ENCODE results near the gene CPNE5. TPM values are rescaled to one million over a fixed set of nuclear protein-coding genes. Genes with fewer than 3 reads are reported as not detected.

CPNE5 gene
- polyA plus RNA-seq, 2 of the 4 experiments (the other 2 are of a cell fraction), result 0.03 to 0.13 TPM

- H3K4me2 ChIP-seq, result no peak overlapping the region
- ChIA-PET POLR2A (no interaction called here), CTCF (interaction anchor here (1.3 kb wide), 1 partner anchor 29 kb away, joined by 3 read pairs; no protein-coding TSS in a partner anchor)
- no peak for ATAC-seq
- TF ChIP-seq POLR2A (IDR thresholded peaks at IDR 0.05; ENCODE audit: low read length), result no peak
- TF ChIP-seq GATA3 (IDR thresholded peaks at IDR 0.05; ENCODE audit: borderline replicate concordance), result no peak
- no peak for TF ChIP-seq PBX3 (IDR thresholded peaks at IDR 0.05)
- no peak for TF ChIP-seq ZFP36 (IDR thresholded peaks at IDR 0.05; ENCODE audit: borderline replicate concordance, partially characterized antibody)
- TF ChIP-seq NPAS2 (CRISPR knock-in tag; IDR thresholded peaks at IDR 0.05; ENCODE audit: borderline replicate concordance), result no peak
- no peak for TF ChIP-seq CEBPB (IDR thresholded peaks at IDR 0.05)
- TF ChIP-seq MAX (IDR thresholded peaks at IDR 0.05), result no peak
- TF ChIP-seq ZC3H11A (IDR thresholded peaks at IDR 0.05), result no peak
- TF ChIP-seq KDM1A (IDR thresholded peaks at IDR 0.05; ENCODE audit: low read depth), result no peak
- TF ChIP-seq CBX8 (IDR thresholded peaks at IDR 0.05), result no peak
- TF ChIP-seq CHD2 (IDR thresholded peaks at IDR 0.05; ENCODE audit: low read length, partially characterized antibody), result no peak
- TF ChIP-seq CTCF (IDR thresholded peaks at IDR 0.05), result no peak
- TF ChIP-seq FOSL2 (IDR thresholded peaks at IDR 0.05), result no peak
- no peak for TF ChIP-seq FOSL2 (CRISPR knock-in tag; IDR thresholded peaks at IDR 0.05)
- TF ChIP-seq HEYL (CRISPR knock-in tag; IDR thresholded peaks at IDR 0.05), result no peak
- no peak for TF ChIP-seq HOXB5 (CRISPR knock-in tag; IDR thresholded peaks at IDR 0.05)
- TF ChIP-seq NFE2L2 (conservative IDR thresholded peaks at IDR 0.05; ENCODE audit: low read length), result no peak
- no peak for TF ChIP-seq RCOR1 (IDR thresholded peaks at IDR 0.05; ENCODE audit: low read depth, low read length)
- no peak for TF ChIP-seq RAD21 (conservative IDR thresholded peaks at IDR 0.05 in 1 of 2, IDR thresholded peaks at IDR 0.05 in 1 of 2)
- DNase-seq (ENCODE audit: low read depth in 1 of 2, low spot score in 1 of 2), result no peak
- WGBS (ENCODE audit: missing lambda C conversion rate), result 99% methylated on average over 8 of the region's 8 CpGs
- FAIRE-seq, result no peak
- H3K4me3 ChIP-seq, result no peak overlapping the region
- no peak overlapping the region for H3K27ac ChIP-seq
- no peaks in the 10 kb centered on the region for H3K9me3 ChIP-seq
- no peaks in the 10 kb centered on the region for H3K4me1 ChIP-seq
Observed at GRCh38 chr6:36856277-36856676, 17.0 kb upstream of the CPNE5 start.

- FAIRE-seq, result no peak
- 95% methylated on average over 10 of the region's 10 CpGs for WGBS (ENCODE audit: missing lambda C conversion rate)
- ATAC-seq, result no peak
Observed at GRCh38 chr6:36855750-36856149, 16.5 kb upstream of the CPNE5 start.

GRCh38 chr6:36853325-36853724 is 14.1 kb upstream of the CPNE5 start:
- H3K4me1 ChIP-seq, result no peaks in the 10 kb centered on the region
- no peak for FAIRE-seq
- CTCF ChIA-PET, result interaction anchor here (1.0 to 2.6 kb wide), 4 partner anchors 13 to 165 kb away, joined by 3 to 8 read pairs (median 6); no protein-coding TSS in a partner anchor
- DNase-seq (ENCODE audit: low read depth in 1 of 2, low spot score in 1 of 2), result no peak
- no peak overlapping the region for H3K27ac ChIP-seq
- ATAC-seq, result no peak
- H3K4me3 ChIP-seq, result no peak overlapping the region
- POLR2A ChIA-PET, result interaction anchor here (1.0 kb wide), 1 partner anchor 22 kb away, joined by 3 read pairs; no protein-coding TSS in a partner anchor
- WGBS (ENCODE audit: missing lambda C conversion rate), result 77% methylated on average over 5 of the region's 5 CpGs
- peaks cover 3% of the 10 kb centered on the region; the same call in 1 of the 3 replicates for H3K9me3 ChIP-seq
- no peak overlapping the region for H3K4me2 ChIP-seq
- TF ChIP-seq NPAS2 (CRISPR knock-in tag; IDR thresholded peaks at IDR 0.05; ENCODE audit: borderline replicate concordance) (no peak), HOXB13 (CRISPR knock-in tag; IDR thresholded peaks at IDR 0.05; ENCODE audit: low read depth) (no peak), SMC3 (IDR thresholded peaks at IDR 0.05) (no peak), MAFK (IDR thresholded peaks at IDR 0.05; ENCODE audit: partially characterized antibody) (no peak), FOXS1 (CRISPR knock-in tag; IDR thresholded peaks at IDR 0.05) (no peak), JUN (IDR thresholded peaks at IDR 0.05) (no peak), PHF8 (IDR thresholded peaks at IDR 0.05; ENCODE audit: borderline replicate concordance, low read depth) (no peak), CTCF (IDR thresholded peaks at IDR 0.05) (no peak), ATOH8 (CRISPR knock-in tag; IDR thresholded peaks at IDR 0.05; ENCODE audit: low read depth) (no peak), E2F6 (IDR thresholded peaks at IDR 0.05; ENCODE audit: borderline replicate concordance, low read depth) (no peak), FOSB (CRISPR knock-in tag; IDR thresholded peaks at IDR 0.05) (no peak), MAX (IDR thresholded peaks at IDR 0.05) (no peak), ZFP36 (IDR thresholded peaks at IDR 0.05; ENCODE audit: borderline replicate concordance, partially characterized antibody) (no peak)

More at GRCh38 chr6:36855750-36856149, 16.5 kb upstream of the CPNE5 start:
- no peaks in the 10 kb centered on the region for H3K4me1 ChIP-seq
- CTCF ChIA-PET, result interaction anchor here (1.3 kb wide), 1 partner anchor 29 kb away, joined by 3 read pairs; no protein-coding TSS in a partner anchor
- POLR2A ChIA-PET, result no interaction called here
- H3K27ac ChIP-seq, result no peak overlapping the region
- no peak overlapping the region for H3K4me3 ChIP-seq
- H3K9me3 ChIP-seq, result peaks cover 3% of the 10 kb centered on the region; the same call in 1 of the 3 replicates
- no peak for DNase-seq (ENCODE audit: low read depth in 1 of 2, low spot score in 1 of 2)
- H3K4me2 ChIP-seq, result no peak overlapping the region
- TF ChIP-seq RNF2 (IDR thresholded peaks at IDR 0.05; ENCODE audit: borderline replicate concordance, low read depth), result no peak
- no peak for TF ChIP-seq EHMT2 (IDR thresholded peaks at IDR 0.05; ENCODE audit: low read depth)
- TF ChIP-seq MYC (IDR thresholded peaks at IDR 0.05; ENCODE audit: borderline replicate concordance, low read length), result no peak
